Measurements from ENCODE around the gene DTNBP1.

GRCh38 chr6:15516378-15516777, 146.4 kb downstream of the DTNBP1 start:
- TF ChIP-seq, protein P1, sequence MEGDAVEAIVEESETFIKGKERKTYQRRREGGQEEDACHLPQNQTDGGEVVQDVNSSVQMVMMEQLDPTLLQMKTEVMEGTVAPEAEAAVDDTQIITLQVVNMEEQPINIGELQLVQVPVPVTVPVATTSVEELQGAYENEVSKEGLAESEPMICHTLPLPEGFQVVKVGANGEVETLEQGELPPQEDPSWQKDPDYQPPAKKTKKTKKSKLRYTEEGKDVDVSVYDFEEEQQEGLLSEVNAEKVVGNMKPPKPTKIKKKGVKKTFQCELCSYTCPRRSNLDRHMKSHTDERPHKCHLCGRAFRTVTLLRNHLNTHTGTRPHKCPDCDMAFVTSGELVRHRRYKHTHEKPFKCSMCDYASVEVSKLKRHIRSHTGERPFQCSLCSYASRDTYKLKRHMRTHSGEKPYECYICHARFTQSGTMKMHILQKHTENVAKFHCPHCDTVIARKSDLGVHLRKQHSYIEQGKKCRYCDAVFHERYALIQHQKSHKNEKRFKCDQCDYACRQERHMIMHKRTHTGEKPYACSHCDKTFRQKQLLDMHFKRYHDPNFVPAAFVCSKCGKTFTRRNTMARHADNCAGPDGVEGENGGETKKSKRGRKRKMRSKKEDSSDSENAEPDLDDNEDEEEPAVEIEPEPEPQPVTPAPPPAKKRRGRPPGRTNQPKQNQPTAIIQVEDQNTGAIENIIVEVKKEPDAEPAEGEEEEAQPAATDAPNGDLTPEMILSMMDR (conservative IDR thresholded peaks at IDR 0.05; ENCODE audit: low read length): no peak
- no peak for TF ChIP-seq EZH2phosphoT487 (IDR thresholded peaks at IDR 0.05; ENCODE audit: borderline replicate concordance, low read depth, low read length)

Measured in OCI-LY7 (cell line).